HG03135 (cell line): Measurements from ENCODE around the gene FUZ.

ENCODE experiments used
- ATAC-seq: cut with Tn5 transposase; IDR thresholded peaks from one replicate; pipeline ENCODE4 v1.9.1; 2021; ENCODE audit warnings: mild to moderate bottlenecking, moderate library complexity; ENCODE audit not compliant: unreplicated experiment

Gene FUZ

GRCh38 chr19:49807904-49808675 is 5.0 kb downstream of the FUZ start:
- ATAC-seq, result no peak

DNA sequence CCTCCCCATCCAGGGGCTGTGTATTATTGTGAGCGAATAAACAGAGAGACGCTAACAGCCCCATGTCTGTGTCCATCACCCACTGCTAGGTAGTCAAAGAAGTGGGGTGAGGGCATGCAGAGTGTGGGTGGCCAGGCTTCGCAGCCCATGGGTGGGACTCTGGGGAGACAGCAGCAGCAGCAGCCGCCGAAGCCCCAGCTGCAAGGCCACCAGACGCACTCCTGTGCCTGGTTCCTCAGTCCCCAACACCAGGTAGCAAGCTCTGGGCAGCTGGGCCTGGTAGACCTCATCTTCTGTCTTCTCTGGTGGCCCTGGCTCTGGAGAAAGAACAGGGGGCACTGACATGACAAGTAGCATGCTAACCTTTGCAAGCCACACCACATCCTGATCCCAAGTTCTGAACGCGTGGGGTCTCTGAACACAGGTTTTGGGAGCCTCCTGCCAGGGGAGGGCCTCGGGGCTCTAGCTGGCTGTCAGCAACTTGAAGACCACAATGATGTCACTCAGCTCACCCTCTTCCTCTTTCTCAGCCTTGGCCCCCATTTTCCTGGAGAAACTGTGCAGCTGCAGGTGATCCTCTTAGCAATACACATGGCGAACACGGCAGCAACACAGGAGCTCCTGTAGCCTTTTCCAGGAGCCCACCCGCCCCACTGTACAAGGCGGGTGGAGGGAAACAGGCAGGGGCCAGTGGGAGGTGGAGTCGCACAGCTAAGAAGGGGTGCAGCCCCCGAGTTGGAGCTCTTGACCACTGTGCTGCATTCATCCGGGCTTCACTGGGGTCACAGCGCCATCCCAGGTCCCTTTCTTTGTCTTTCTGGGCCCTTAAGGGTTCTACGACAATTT is 5.8 kb downstream of the FUZ start:
- ATAC-seq, result no peak

DNA sequence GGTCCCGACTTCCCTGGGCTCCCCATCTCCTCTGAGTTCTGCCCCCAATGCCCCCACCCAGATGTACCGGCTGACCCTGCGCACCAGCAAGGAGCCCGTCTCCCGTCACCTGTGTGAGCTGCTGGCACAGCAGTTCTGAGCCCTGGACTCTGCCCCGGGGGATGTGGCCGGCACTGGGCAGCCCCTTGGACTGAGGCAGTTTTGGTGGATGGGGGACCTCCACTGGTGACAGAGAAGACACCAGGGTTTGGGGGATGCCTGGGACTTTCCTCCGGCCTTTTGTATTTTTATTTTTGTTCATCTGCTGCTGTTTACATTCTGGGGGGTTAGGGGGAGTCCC is 6.5 kb downstream of the FUZ start:
- ATAC-seq, result no peak

- no peak for ATAC-seq
These were observed 7.1 kb downstream of the FUZ start for GRCh38 chr19:49805822-49806619.

- no peak for ATAC-seq
These were observed 9.6 kb downstream of the FUZ start for GRCh38 chr19:49803529-49803856.

DNA sequence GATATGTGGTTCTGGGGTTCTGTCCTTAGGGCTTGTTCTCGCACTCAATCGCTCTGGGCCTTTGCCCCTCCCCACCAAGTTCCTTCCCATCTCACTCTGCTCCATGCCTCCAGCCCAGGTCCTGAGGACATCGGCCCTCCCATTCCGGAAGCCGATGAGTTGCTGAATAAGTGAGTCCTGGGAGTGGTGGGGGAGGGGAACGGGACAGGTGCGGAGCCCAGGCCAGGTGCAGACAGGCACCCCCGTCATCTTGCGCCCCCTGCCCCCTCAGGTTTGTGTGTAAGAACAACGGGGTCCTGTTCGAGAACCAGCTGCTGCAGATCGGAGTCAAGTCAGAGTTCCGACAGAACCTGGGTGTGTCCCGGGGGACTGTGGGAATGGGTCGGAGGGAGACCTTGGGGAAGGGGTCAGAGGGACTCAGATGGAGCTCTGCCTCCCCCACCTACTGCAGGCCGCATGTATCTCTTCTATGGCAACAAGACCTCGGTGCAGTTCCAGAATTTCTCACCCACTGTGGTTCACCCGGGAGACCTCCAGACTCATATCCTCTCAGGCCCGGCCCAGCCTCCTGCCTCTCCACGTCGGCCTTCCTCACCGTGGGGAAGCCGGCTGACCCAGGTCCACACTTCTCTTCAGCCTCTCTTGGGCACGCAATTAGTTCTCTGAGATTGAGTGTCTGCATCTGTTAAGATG is 10.1 kb downstream of the FUZ start:
- ATAC-seq, result no peak

DNA sequence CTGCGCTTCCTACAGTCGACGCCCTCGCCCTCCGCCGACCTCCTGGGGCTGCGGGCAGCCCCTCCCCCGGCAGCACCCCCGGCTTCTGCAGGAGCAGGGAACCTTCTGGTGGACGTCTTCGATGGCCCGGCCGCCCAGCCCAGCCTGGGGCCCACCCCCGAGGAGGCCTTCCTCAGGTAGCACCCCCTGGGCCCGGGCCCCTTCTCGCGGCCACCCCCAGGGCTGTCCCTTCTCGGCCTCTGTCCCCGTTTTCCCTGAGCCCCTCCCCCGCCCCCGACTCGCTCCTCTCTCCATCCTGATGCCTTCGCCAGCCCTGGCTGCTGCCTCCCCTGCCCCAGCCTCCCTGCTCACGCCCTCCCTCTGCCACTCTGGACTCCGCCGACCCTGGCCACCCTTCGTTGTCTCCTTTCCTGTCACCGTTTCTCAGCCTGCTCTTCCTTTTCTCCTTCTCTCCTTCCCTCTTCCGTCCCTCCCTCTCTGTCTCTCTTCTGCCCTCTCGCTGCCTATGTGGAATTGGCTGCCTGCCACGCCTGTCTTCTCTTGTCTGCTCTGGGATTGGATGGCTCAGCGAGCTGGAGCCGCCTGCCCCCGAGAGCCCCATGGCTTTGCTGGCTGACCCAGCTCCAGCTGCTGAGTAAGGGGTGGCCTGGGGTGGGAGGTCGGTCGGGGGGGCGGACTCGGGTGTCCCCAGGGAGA is 11.0 kb downstream of the FUZ start:
- no peak for ATAC-seq

GRCh38 chr19:49801401-49801888 is 11.6 kb downstream of the FUZ start:
- no peak for ATAC-seq

DNA sequence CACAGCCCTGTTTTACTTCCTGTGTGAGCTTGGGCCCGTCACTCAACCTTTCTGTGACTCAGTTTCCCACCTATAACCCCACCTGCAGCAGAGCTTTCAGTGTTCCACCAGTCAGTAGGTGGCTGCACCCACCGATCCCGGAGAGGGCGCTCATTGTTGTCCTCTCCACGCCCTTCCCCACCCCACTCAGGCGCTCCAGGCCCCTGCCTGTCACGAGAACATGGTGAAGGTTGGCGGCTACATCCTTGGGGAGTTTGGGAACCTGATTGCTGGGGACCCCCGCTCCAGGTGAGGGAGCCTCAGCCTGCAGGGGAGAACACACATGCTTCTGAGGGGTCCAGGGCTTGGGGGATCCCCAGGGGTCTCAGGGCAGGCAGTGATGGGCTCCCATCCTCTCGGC is 12.3 kb downstream of the FUZ start:
- no peak for ATAC-seq

DNA sequence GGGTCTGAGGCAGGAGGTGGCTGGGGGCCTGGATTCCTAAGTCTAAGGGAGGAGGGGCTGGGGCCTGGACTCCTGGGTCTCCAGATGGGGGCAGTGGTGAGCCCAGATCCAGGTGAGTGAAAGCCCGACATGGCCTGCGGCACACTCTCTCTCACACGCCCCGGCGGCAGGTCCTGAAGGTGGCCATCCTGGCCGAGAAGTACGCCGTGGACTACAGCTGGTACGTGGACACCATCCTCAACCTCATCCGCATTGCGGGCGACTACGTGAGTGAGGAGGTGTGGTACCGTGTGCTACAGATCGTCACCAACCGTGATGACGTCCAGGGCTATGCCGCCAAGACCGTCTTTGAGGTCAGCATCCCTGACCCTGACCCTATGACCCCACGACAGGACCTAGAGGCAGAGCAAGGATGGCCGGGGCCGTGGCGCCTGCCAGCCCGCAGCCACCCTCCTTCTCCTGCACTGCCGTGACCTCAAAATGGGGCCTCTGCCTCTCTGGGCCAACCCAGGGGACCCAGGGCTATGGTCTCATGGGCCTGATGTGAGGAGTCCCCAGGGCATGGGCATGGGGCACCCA is 13.2 kb downstream of the FUZ start:
- no peak for ATAC-seq

GRCh38 chr19:49799271-49799797 is 13.8 kb downstream of the FUZ start:
- ATAC-seq, result no peak

- no peak for ATAC-seq
These were observed 14.5 kb downstream of the FUZ start for GRCh38 chr19:49798574-49798973.

GRCh38 chr19:49795615-49796014 is 17.5 kb downstream of the FUZ start:
- ATAC-seq, result no peak

- no peak for ATAC-seq
These were observed 19.6 kb downstream of the FUZ start for GRCh38 chr19:49793561-49793840.

- ATAC-seq, result no peak
These were observed 20.1 kb downstream of the FUZ start for GRCh38 chr19:49792829-49793560.

DNA sequence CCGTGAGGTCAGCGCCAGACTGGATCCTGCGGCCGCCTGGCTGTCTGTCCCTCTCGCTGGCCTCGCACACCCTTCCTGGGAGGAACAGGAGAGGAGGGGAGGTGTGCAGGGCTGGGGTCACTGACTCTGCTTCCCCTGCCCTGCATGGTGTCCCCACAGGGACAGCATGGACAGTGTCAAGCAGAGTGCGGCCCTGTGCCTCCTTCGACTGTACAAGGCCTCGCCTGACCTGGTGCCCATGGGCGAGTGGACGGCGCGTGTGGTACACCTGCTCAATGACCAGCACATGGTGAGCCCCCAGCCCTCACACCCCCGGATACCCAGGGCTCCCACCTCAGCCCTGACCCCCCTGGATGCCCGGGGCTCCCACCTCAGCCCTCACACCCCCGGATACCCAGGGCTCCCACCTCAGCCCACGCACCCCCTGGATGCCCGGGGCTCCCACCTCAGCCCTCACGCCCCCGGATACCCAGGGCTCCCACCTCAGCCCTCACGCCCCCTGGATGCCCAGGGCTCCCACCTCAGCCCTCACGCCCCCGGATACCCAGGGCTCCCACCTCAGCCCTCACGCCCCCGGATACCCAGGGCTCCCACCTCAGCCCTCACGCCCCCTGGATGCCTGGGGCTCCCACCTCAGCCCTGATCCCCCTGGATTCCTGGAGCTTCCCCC is 21.2 kb downstream of the FUZ start:
- no peak for ATAC-seq

DNA sequence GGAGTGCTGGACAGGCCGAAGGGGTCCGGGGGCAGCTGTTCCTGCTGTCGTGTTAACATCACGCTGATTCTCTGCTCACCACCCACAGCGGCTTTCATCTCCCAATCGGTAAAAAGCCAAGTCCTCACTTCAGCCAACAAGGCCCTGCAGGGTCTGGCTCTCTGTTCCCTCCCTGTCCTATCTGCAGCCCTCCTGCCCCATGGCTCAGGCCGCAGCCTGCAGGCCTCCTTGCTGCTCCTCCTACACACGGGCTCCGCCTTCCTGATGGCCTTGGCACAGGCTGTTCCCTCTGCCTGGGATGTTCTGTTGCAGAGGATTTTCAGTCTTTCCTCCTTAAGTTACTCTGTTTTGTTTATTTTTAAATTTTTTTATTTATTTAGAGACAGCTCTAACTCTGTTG is 22.2 kb downstream of the FUZ start:
- no peak for ATAC-seq

DNA sequence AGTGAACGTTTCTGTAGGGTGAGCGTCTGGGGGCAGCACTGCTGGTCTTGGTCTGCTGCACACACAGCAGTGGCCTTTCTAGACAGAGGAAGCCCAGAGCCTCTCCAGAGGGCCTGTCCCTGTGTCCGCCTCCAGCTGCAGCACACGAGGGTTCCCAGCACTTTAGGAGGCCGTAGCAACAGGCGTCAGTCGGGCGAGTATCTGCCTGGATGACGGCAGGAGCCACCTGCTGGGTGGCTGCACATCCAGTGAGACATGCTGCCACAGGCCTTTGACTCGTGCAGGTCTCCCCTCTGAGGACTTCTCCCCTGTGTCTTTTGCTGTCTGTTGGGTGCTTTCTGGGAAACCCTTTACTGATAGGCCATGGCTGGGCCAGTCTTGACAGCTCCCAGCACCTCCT is 24.2 kb downstream of the FUZ start:
- no peak for ATAC-seq

DNA sequence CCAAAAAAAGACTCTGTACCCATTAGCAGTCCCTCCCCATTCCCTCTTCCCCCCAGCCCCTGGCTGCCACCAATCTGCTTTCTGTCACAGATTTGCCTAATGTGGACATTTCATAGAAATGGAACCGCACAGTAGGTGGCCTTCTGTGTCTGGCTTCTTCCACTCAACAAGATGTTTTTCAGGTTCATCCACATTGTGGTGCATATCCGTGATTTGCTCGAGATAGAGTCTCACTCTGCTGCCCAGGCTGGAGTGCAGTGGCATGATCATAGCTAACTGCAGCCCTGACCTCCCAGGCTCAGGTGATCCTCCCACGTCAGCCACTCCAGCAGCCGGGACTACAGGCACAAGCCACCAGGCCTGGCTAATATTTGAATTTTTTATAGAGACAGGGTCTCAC is 25.3 kb downstream of the FUZ start:
- no peak for ATAC-seq
